ENCODE measurements around the gene CFAP119.

The CFAP119 gene

GRCh38 chr16:30741461-30741914 lies 20.4 kb downstream of the CFAP119 start:
- no peak for DNase-seq

GRCh38 chr16:30740364-30741251 lies 21.3 kb downstream of the CFAP119 start:
- peak in 2 of 56 donors; percentile 6 to 26 for DNase-seq

GRCh38 chr16:30738984-30739951 lies 22.6 kb downstream of the CFAP119 start:
- DNase-seq: no peak

GRCh38 chr16:30737794-30738648 lies 23.8 kb downstream of the CFAP119 start:
- DNase-seq: no peak

- DNase-seq: no peak
These were observed 24.7 kb downstream of the CFAP119 start for GRCh38 chr16:30736995-30737793.

GRCh38 chr16:30731411-30731810 lies 30.5 kb downstream of the CFAP119 start:
- no peak for DNase-seq

- no peak for DNase-seq
These were observed 32.8 kb downstream of the CFAP119 start for GRCh38 chr16:30728899-30729672.

GRCh38 chr16:30728321-30728720 lies 33.5 kb downstream of the CFAP119 start:
- no peak for DNase-seq

- DNase-seq: no peak
These were observed 36.5 kb downstream of the CFAP119 start for GRCh38 chr16:30725418-30725792.

- DNase-seq: peak in 4 of 56 donors; percentile 1 to 19 (median 8)
These were observed 37.0 kb downstream of the CFAP119 start for GRCh38 chr16:30724641-30725417.

GRCh38 chr16:30723725-30724355 lies 38.0 kb downstream of the CFAP119 start:
- no peak for DNase-seq

GRCh38 chr16:30722916-30723315 lies 38.9 kb downstream of the CFAP119 start:
- no peak for DNase-seq

GRCh38 chr16:30722443-30722842 lies 39.4 kb downstream of the CFAP119 start:
- DNase-seq: no peak

- DNase-seq: no peak
These were observed 40.3 kb downstream of the CFAP119 start for GRCh38 chr16:30721606-30722005.

- DNase-seq: no peak
These were observed 40.7 kb downstream of the CFAP119 start for GRCh38 chr16:30721167-30721566.

- no peak for DNase-seq
These were observed 41.2 kb downstream of the CFAP119 start for GRCh38 chr16:30720694-30721093.

GRCh38 chr16:30720086-30720485 lies 41.8 kb downstream of the CFAP119 start:
- DNase-seq: no peak

Measured in nucleus accumbens (tissue), 56 donors.